ENCODE results near the gene DHX30. TPM values are rescaled to one million over a fixed set of nuclear protein-coding genes. Genes with fewer than 3 reads are reported as not detected.
A peak's percentile ranks its signal among the peaks of the same experiment; 100 is the strongest.

DHX30 gene
- total and polyA plus RNA-seq, 4 donors = 66.8 to 93.7 (median 78.7) TPM

DNA sequence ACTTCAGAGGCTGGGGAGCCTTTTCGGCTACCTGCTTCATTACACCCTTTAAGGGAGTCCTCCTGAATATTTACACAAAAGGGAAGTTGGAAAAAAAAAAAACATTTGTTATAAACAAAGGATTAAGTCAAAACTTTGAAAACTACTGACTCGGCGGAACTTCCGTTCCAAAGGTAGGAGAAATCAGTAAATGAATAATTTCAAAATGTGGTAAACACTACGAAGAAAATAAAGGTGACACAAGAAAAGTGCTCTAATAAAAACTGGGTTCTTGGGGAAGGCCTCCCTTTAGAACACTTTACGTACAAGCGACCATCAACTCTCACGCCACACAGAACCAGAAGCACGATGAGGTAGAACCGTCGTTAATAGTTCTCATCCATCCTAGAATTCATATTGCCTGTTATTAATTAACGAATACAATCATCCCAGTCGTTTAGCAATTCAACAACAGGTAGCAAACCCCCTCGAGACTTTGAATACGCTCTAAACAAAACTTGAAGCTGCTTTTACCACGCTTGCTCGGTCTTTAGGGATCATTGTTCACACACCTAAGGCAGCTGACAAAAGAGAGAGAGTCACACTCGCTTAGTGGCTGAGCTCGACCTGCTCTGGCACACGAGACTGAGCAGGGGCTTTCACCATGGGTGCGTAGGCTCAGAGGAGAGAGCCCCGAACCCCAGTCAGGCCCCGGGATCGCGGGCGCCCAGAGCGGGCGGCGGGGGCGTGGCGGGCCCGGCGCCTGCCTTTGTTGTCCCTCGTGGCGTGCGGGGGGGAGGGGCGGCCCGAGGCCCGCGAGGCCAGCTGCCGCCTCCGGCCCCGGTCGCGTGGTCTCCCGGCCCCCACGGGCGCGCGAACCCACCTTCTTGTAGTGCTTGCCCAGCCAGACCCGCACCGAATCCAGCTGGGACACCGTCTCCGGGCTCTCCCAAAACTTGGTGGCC is 21.9 kb upstream of the DHX30 start:
- Histone ChIP-seq H3K9me3 (ENCODE audit: control insufficient read depth, insufficient read depth, low read length) (no peaks in the 10 kb centered on the region), H3K4me1 (ENCODE audit: control insufficient read depth, insufficient read depth, low read length) (peaks cover 16% of the 10 kb centered on the region), H3K4me3 (ENCODE audit: low read depth, low read length) (peak overlapping the region; percentile 88), H3K27me3 (ENCODE audit: control insufficient read depth, insufficient read depth, low read length) (no peaks in the 10 kb centered on the region), H3K36me3 (ENCODE audit: control insufficient read depth, insufficient read depth, low read length) (peaks cover 2% of the 10 kb centered on the region), H3K27ac (ENCODE audit: low read depth, low read length) (peak overlapping the region; percentile 92)
- WGBS (ENCODE audit: insufficient coverage) = 0% methylated on average over 49 of the region's 54 CpGs
- peak in 4 of 6 donors; percentile 36 to 79 (median 66) for DNase-seq (ENCODE audit: low read depth in 4 of 6, low spot score in 6 of 6)

DNA sequence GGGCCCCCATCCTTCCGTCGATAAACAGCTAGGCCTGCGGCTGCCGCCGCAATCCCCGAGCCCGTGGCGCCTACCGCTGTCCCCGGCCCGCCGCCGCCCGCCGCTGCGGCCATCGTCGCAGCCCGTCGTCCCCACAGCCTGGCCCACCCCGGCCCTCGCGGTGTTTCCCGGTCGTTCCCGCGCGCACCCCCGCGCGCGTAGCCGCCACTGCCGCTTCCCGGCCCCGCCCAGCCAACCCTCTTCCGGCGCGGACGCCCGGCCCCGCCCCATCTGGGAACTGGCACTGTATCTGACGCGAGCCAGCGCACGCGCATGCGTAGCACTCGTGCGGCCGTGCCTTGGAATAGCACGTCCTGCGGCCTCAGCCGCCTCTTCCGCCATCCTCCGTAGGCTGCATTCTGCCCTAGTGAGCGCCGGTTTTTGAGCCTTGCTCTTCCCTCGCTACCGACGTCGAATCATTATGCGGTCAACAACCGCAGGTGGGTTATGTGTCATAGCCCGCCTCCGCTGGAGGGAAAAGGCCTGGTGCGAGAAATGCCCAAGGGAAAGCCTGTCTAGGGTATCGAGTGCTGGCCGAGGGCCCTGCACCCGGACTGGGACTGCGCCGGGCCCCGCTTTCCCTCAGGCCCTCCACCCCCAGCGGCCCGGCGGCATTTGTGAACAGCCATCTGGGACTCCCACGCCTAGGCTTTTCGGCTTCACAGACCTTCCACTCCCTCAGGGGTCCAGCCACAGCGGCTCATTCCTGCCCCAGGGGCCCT is 21.1 kb upstream of the DHX30 start, which contains the start of gene SMARCC1:
SMARCC1 (minus strand) TSS at position 209 of the 761 bp plus-strand sequence; CDS start at position 113, 96 bp downstream.
- Histone ChIP-seq H3K36me3 (ENCODE audit: control insufficient read depth, insufficient read depth, low read length) (peaks cover 2% of the 10 kb centered on the region), H3K4me3 (ENCODE audit: low read depth, low read length) (peak within 1 kb of the TSS; percentile 88), H3K4me1 (ENCODE audit: control insufficient read depth, insufficient read depth, low read length) (peaks cover 16% of the 10 kb centered on the region), H3K9me3 (ENCODE audit: control insufficient read depth, insufficient read depth, low read length) (no peaks in the 10 kb centered on the region), H3K27ac (ENCODE audit: low read depth, low read length) (peak within 1 kb of the TSS; percentile 99), H3K27me3 (ENCODE audit: control insufficient read depth, insufficient read depth, low read length) (no peaks in the 10 kb centered on the region)
- WGBS (ENCODE audit: insufficient coverage) = under 1% methylated on average over 79 of the region's 79 CpGs
- DNase-seq (ENCODE audit: low read depth in 4 of 6, low spot score in 6 of 6) = peak; percentile 91 to 99 (median 96)

DNA sequence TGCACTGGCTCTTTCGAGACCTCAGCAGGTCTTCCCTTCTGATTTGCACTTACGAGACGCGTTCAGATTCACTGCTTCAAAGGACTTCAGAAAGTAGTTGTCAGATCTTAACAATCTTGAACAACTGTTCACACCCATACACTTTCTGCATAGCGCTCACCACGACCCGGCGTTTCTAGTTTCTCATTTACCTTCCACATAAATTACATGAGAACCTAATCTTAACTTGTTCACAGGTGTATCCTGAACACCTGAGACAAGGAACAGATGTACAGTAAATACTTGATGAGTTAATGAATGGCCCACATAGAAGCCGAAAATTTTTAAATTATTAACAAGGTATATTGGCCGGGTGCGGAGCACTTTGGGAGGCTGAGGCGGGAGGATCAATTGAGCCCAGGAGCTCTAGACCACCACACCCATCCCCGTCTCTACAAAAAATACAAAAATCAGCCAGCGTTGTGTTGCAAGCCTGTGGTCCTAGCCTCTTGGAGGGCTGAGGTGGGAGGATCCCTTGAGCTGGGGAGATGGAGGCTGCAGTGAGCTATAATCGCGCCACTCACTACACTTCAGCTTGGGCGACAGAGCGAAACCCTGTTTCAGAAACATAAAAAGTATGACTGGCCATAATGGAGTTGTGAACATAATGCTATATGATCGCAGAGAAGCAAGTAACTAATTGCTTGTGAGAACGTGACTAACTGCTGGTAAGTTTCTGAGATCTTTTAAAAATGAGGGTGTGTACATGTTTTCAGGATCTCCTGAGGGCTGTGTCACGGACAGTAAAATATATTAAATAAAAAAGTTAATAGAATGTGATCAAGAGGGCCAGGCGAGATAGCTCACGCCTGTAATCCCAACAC is 20.3 kb upstream of the DHX30 start:
- Histone ChIP-seq H3K27me3 (ENCODE audit: control insufficient read depth, insufficient read depth, low read length) (no peaks in the 10 kb centered on the region), H3K4me1 (ENCODE audit: control insufficient read depth, insufficient read depth, low read length) (peaks cover 16% of the 10 kb centered on the region), H3K36me3 (ENCODE audit: control insufficient read depth, insufficient read depth, low read length) (peaks cover 2% of the 10 kb centered on the region), H3K4me3 (ENCODE audit: low read depth, low read length) (peak overlapping the region; percentile 88), H3K27ac (ENCODE audit: low read depth, low read length) (peak overlapping the region; percentile 99), H3K9me3 (ENCODE audit: control insufficient read depth, insufficient read depth, low read length) (no peaks in the 10 kb centered on the region)
- no peak for DNase-seq (ENCODE audit: low read depth in 4 of 6, low spot score in 6 of 6)
- 57% methylated on average over 14 of the region's 23 CpGs for WGBS (ENCODE audit: insufficient coverage)

DNA sequence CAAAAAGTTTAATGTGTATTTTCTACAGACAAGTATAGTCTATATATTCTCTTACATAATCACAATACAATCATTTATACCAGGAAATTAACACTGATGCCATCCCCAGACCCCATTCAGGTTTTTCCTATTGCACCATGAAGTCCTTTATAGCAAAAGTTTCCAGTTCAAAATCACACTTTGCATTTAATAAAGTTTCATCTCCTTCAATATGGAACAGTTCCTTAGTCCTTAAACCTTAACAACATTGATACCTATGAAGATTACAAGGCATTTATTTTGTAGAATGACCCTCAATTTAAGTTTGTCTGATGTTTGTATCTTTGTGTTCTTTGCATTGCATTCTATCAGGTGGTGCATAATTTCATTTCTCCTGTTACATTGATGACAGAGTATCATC is 19.3 kb upstream of the DHX30 start:
- peaks cover 16% of the 10 kb centered on the region for H3K4me1 ChIP-seq (ENCODE audit: control insufficient read depth, insufficient read depth, low read length)
- no peaks in the 10 kb centered on the region for H3K9me3 ChIP-seq (ENCODE audit: control insufficient read depth, insufficient read depth, low read length)
- no peak overlapping the region for H3K27ac ChIP-seq (ENCODE audit: low read depth, low read length)
- no peaks in the 10 kb centered on the region for H3K36me3 ChIP-seq (ENCODE audit: control insufficient read depth, insufficient read depth, low read length)
- no peak for DNase-seq (ENCODE audit: low read depth in 4 of 6, low spot score in 6 of 6)
- no peaks in the 10 kb centered on the region for H3K27me3 ChIP-seq (ENCODE audit: control insufficient read depth, insufficient read depth, low read length)
- no peak overlapping the region for H3K4me3 ChIP-seq (ENCODE audit: low read depth, low read length)

DNA sequence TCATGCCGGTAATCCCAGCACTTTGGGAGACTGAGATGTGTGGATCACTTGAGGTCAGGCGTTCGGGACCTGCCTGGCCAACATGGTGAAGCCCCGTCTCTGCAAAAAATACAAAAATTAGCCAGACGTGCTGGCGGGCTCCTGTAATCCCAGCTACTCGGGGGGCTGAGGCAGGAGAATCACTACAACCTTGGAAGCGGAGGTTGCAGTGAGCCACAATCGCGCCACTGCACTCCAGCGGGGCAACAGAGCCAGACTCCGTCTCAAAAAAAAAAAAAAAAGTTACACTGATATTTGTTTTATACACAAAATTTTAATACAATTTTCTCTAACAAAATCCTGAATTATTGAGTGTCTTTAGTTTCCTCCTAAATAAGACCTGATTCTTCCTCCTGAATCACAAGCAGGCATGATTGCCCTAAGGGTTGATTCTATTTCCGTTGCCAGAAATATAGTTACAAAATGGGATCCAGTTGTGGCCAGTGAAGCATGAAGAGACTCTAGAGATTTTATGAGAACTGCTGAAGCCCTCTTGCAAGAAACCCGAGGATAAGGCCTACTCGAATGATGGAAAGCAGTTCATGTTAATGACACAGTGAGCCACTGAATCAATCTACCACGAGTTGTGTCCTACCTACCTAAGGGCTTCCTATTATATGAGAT is 11.6 kb upstream of the DHX30 start:
- DNase-seq (ENCODE audit: low read depth in 4 of 6, low spot score in 6 of 6) = no peak
- Histone ChIP-seq H3K36me3 (ENCODE audit: control insufficient read depth, insufficient read depth, low read length) (no peaks in the 10 kb centered on the region), H3K27ac (ENCODE audit: low read depth, low read length) (no peak overlapping the region), H3K4me1 (ENCODE audit: control insufficient read depth, insufficient read depth, low read length) (peaks cover 6% of the 10 kb centered on the region), H3K27me3 (ENCODE audit: control insufficient read depth, insufficient read depth, low read length) (no peaks in the 10 kb centered on the region), H3K9me3 (ENCODE audit: control insufficient read depth, insufficient read depth, low read length) (peaks cover 1% of the 10 kb centered on the region), H3K4me3 (ENCODE audit: low read depth, low read length) (no peak overlapping the region)
- WGBS (ENCODE audit: insufficient coverage) = 90% methylated on average over 7 of the region's 16 CpGs

DNA sequence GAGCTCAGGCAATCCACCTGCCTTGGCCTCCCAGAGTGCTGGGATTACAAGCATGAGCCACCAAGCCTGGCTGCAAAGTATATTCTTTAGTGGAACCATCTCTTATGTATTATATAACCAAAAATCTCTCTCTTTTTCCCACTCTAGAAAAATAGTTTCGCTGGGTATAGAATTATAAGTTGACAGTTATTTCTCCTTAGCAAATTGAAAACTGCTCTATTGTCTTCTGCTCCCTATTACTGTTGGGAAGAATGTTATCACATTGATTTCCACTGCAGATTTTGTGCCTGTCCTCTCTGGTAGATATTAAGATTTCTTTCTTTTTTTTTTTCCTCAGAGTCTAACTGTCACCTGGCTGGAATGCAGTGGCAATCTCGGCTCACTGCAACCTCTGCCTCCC is 10.2 kb upstream of the DHX30 start:
- no CpG with 5 or more reads among the region's 2 CpGs for WGBS (ENCODE audit: insufficient coverage)
- H3K27me3 ChIP-seq (ENCODE audit: control insufficient read depth, insufficient read depth, low read length) = no peaks in the 10 kb centered on the region
- H3K4me3 ChIP-seq (ENCODE audit: low read depth, low read length) = no peak overlapping the region
- H3K4me1 ChIP-seq (ENCODE audit: control insufficient read depth, insufficient read depth, low read length) = peaks cover 6% of the 10 kb centered on the region
- no peaks in the 10 kb centered on the region for H3K36me3 ChIP-seq (ENCODE audit: control insufficient read depth, insufficient read depth, low read length)
- H3K9me3 ChIP-seq (ENCODE audit: control insufficient read depth, insufficient read depth, low read length) = peaks cover 1% of the 10 kb centered on the region
- no peak for DNase-seq (ENCODE audit: low read depth in 4 of 6, low spot score in 6 of 6)
- H3K27ac ChIP-seq (ENCODE audit: low read depth, low read length) = no peak overlapping the region

DNA sequence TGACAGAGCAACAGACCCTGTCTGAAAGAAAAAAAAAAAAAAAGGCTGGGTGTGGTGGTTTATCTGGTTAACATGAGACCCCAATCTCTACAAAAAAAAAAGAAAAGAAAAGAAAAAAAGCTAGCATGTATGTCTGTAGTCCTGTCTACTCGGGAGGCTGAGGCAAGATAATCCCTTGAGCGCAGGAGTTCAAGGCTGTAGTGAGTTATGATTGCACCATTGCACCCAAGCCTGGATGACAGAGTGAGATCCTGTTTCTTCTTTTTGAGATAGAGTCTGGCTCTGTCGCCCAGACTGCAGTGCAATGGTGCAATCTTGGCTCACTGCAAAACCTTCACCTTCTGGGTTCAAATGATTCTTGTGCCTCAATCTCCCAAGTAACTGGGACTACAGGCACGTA is 8.4 kb upstream of the DHX30 start:
- H3K9me3 ChIP-seq (ENCODE audit: control insufficient read depth, insufficient read depth, low read length) = peaks cover 1% of the 10 kb centered on the region
- H3K36me3 ChIP-seq (ENCODE audit: control insufficient read depth, insufficient read depth, low read length) = no peaks in the 10 kb centered on the region
- no peak overlapping the region for H3K27ac ChIP-seq (ENCODE audit: low read depth, low read length)
- 69% methylated on average over 2 of the region's 4 CpGs for WGBS (ENCODE audit: insufficient coverage)
- no peaks in the 10 kb centered on the region for H3K4me1 ChIP-seq (ENCODE audit: control insufficient read depth, insufficient read depth, low read length)
- no peaks in the 10 kb centered on the region for H3K27me3 ChIP-seq (ENCODE audit: control insufficient read depth, insufficient read depth, low read length)
- DNase-seq (ENCODE audit: low read depth in 4 of 6, low spot score in 6 of 6) = no peak
- no peak overlapping the region for H3K4me3 ChIP-seq (ENCODE audit: low read depth, low read length)

DNA sequence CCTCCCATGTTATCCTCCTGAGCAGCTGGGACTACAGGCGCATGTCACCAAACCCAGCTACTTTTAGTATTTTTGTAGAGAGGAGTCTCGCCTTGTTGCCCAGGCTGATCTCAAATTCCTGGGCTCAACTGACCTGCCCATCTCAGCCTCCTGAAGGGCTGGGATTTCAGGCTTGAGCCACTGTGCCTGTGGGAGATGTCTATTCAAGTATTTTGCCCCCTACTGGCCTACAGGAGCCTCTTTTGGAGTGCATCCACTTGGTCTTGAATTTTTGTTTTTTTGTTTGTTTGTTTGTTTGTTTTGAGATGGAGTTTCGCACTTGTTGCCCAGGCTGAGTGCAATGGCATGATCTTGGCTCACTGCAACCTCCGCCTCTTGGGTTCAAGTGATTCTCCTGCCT is 3.2 kb upstream of the DHX30 start:
- Histone ChIP-seq H3K4me1 (ENCODE audit: control insufficient read depth, insufficient read depth, low read length) (peaks cover 13% of the 10 kb centered on the region), H3K9me3 (ENCODE audit: control insufficient read depth, insufficient read depth, low read length) (no peaks in the 10 kb centered on the region), H3K27ac (ENCODE audit: low read depth, low read length) (no peak overlapping the region), H3K27me3 (ENCODE audit: control insufficient read depth, insufficient read depth, low read length) (no peaks in the 10 kb centered on the region), H3K4me3 (ENCODE audit: low read depth, low read length) (no peak overlapping the region), H3K36me3 (ENCODE audit: control insufficient read depth, insufficient read depth, low read length) (no peaks in the 10 kb centered on the region)
- WGBS (ENCODE audit: insufficient coverage) = 80% methylated on average over 3 of the region's 4 CpGs
- DNase-seq (ENCODE audit: low read depth in 4 of 6, low spot score in 6 of 6) = no peak
